H1 (cell line): ENCODE results near the gene TSHZ2. TPM values are rescaled to one million over a fixed set of nuclear protein-coding genes. Genes with fewer than 3 reads are reported as not detected.

Source experiments
- CHD7 ChIP-seq: fragments of 300-600 bp; sonication (generic); IDR thresholded peaks from 2 replicates; pipeline ENCODE4 v1.7.1; 2012; ENCODE audit warnings: low read length, moderate library complexity, mild to moderate bottlenecking, inconsistent platforms; ENCODE audit not compliant: insufficient replicate concordance
- SIN3A ChIP-seq, 2 experiments: IDR thresholded peaks in 1 of 2; conservative IDR thresholded peaks in 1 of 2; 2 replicates each; pipeline ENCODE4 v1.6.1; 2011 to 2012; ENCODE audit warnings: low read length in 2 of 2, improper control_type of control experiment in 1 of 2, low read depth in 1 of 2, mild to moderate bottlenecking in 1 of 2
- SRF ChIP-seq: IDR thresholded peaks from 2 replicates; pipeline ENCODE4 v1.6.1; 2011; ENCODE audit warnings: mild to moderate bottlenecking, low read depth, low read length, moderate library complexity
- polyA plus RNA-seq, 7 experiments: library from polyadenylated mRNA; depleted of rRNA in 3 of 7; stranded (reverse) in 5 of 7; unstranded in 2 of 7; fragments of >200 nt in 5 of 7; fragments of 200-250 nt in 2 of 7; gene quantifications; 1 replicate in 5 of 7; 2 replicates in 1 of 7; 4 replicates in 1 of 7; pipeline versions ENCODE4 v1.2.1 to v1.2.3, GENCODE V29; 2011 to 2013; ENCODE audit warnings: missing spikeins in 2 of 7, mixed read lengths in 2 of 7
- total RNA-seq: library from RNA; stranded (reverse); fragmentation: NEBNext Ultra II Directional; extraction: Animal tissue kit (Norgen Biotek cat#: 25700); gene quantifications from 2 replicates; pipeline ENCODE4 v1.2.1, GENCODE V29; 2021

Gene TSHZ2
- total and polyA plus RNA-seq, 2 of the 8 experiments (the other 6 are each of a cell fraction or from before 2014, with no cell fraction given): 0.14 to 0.30 TPM

GRCh38 chr20:53385941-53386767 lies 414.0 kb downstream of the TSHZ2 start (continued):
- TF ChIP-seq CHD7 (no peak), SRF (no peak), SIN3A (conservative IDR thresholded peaks at IDR 0.05 in 1 of 2, IDR thresholded peaks at IDR 0.05 in 1 of 2; ENCODE audit: low read depth in 1 of 2, low read length in 2 of 2) (no peak)
